K562 (cell line): ENCODE data around the gene TMEM237. TPM values are rescaled to one million over a fixed set of nuclear protein-coding genes. Genes with fewer than 3 reads are reported as not detected.

Experiments used
- ATAC-seq: fragments of 200-7000 bp; cut with Tn5 transposase; 3 replicates; pipeline ENCODE4 v1.9.1; 2020; ENCODE audit warnings: moderate library complexity
- BruUV-seq: library from RNA; stranded (reverse); fragments of 400-500 nt; replicated peaks from 2 replicates; lab custom pipeline; 2021; lab: Mats Ljungman, UMichigan
- CTCF ChIA-PET: fragments of 300-600 bp; formaldehyde crosslinking; extraction: SDS; loops from one replicate; lab custom pipeline; 2021; ENCODE audit warnings: low intra/inter-chr PET ratio; lab: Yijun Ruan, JAX
- POLR2A ChIA-PET: fragments of 300-600, 350-650 bp; sonication (Branson Sonifier 250); formaldehyde crosslinking; extraction: SDS; loops from one replicate; lab custom pipeline; 2021; ENCODE audit warnings: antibody characterized with exemption, inconsistent platforms; lab: Yijun Ruan, JAX
- DNase-seq, 4 experiments: peaks; one replicate each; pipeline versions ENCODE4 v3.0.0 to v3.0.0-alpha.2; 2011 to 2018; ENCODE audit warnings: low spot score in 3 of 4, mixed read lengths in 3 of 4; ENCODE audit errors: extremely low read depth in 1 of 4
- FAIRE-seq: peaks from 2 replicates; lab custom pipeline; 2011; peaks lifted over from hg19 to GRCh38; lab: Jason Lieb, UNC
- H2AFZ ChIP-seq: 2 replicates; pipeline ENCODE4 v1.6.0; 2011; ENCODE audit warnings: low read depth, low read length, control low read depth, inconsistent platforms
- H3K27ac ChIP-seq: fragments of 200-600 bp; 3 replicates; pipeline ENCODE4 v1.8.0; 2011; ENCODE audit warnings: low read depth, mild to moderate bottlenecking, control low read depth, inconsistent platforms, low read length, moderate library complexity, mixed read lengths; ENCODE audit errors: extremely low read depth
- H3K27me3 ChIP-seq, 2 experiments: fragments of 300-600 bp in 1 of 2; 2 replicates in 1 of 2; 3 replicates in 1 of 2; pipeline versions ENCODE4 v1.6.0 to v1.8.0; 2011; ENCODE audit warnings: inconsistent platforms in 2 of 2, low read length in 2 of 2, mild to moderate bottlenecking in 1 of 2, mixed read lengths in 1 of 2, moderate library complexity in 1 of 2; ENCODE audit not compliant: control insufficient read depth in 2 of 2, insufficient read depth in 2 of 2
- H3K36me3 ChIP-seq: fragments of 300-600 bp; 3 replicates; pipeline ENCODE4 v1.8.0; 2011; ENCODE audit warnings: mild to moderate bottlenecking, low read length, inconsistent platforms; ENCODE audit not compliant: control insufficient read depth, insufficient read depth
- H3K4me1 ChIP-seq, 2 experiments: fragments of 200-600 bp in 1 of 2; replicated peaks in 1 of 2; 2 replicates in 1 of 2; 3 replicates in 1 of 2; pipeline versions ENCODE4 v1.5.1 to v1.8.0; 2011; ENCODE audit warnings: inconsistent platforms in 2 of 2, low read length in 2 of 2, mild to moderate bottlenecking in 1 of 2, mixed read lengths in 1 of 2, moderate library complexity in 1 of 2; ENCODE audit not compliant: control insufficient read depth in 2 of 2, insufficient read depth in 2 of 2
- H3K4me2 ChIP-seq: 2 replicates; pipeline ENCODE4 v1.6.1; 2011; ENCODE audit warnings: low read length, control low read depth, inconsistent platforms, mixed read lengths; ENCODE audit not compliant: insufficient read depth
- H3K4me3 ChIP-seq: fragments of 200-600 bp; sonication (generic), shearing (Covaris generic); 2 replicates; pipeline ENCODE4 v1.5.1; 2016; ENCODE audit warnings: control low read depth, inconsistent platforms
- H3K79me2 ChIP-seq: fragments of 200-600 bp; 3 replicates; pipeline ENCODE4 v1.8.0; 2011; ENCODE audit warnings: low read length, inconsistent platforms; ENCODE audit not compliant: control insufficient read depth, insufficient read depth
- H3K9ac ChIP-seq, 2 experiments: 2 replicates each; pipeline versions ENCODE4 v1.6.0 to v1.6.1; 2011; ENCODE audit warnings: low read depth in 2 of 2, low read length in 2 of 2, control low read depth in 1 of 2, inconsistent platforms in 1 of 2, mild to moderate bottlenecking in 1 of 2, mixed read lengths in 1 of 2; ENCODE audit not compliant: insufficient read depth in 1 of 2
- H3K9me1 ChIP-seq: one replicate; pipeline ENCODE4 v1.6.0; 2011; ENCODE audit warnings: inconsistent platforms, mild to moderate bottlenecking, low read length, moderate library complexity; ENCODE audit not compliant: control insufficient read depth, insufficient read depth
- H3K9me3 ChIP-seq: replicated peaks from 2 replicates; pipeline ENCODE4 v1.5.1; 2011; ENCODE audit warnings: low read depth, low read length, inconsistent platforms; ENCODE audit not compliant: control insufficient read depth, insufficient read depth
- H4K20me1 ChIP-seq: replicated peaks from 2 replicates; pipeline ENCODE4 v1.6.1; 2011; ENCODE audit warnings: low read length, inconsistent platforms, mixed read lengths; ENCODE audit not compliant: control insufficient read depth, insufficient read depth
- GATA2 ChIP-seq: sonication (generic); formaldehyde crosslinking; IDR thresholded peaks from 2 replicates; pipeline ENCODE4 v1.4.0; 2020; ENCODE audit warnings: mild to moderate bottlenecking, missing genetic modification reagents
- GATAD2B ChIP-seq: fragments of 450-650 bp; IDR thresholded peaks from 2 replicates; pipeline ENCODE4 v1.6.1; 2017; ENCODE audit warnings: mild to moderate bottlenecking, borderline replicate concordance
- HDAC8 ChIP-seq: fragments of 450-650 bp; IDR thresholded peaks from 2 replicates; pipeline ENCODE4 v1.6.1; 2016; ENCODE audit warnings: mild to moderate bottlenecking, missing genetic modification characterization, moderate library complexity, missing compliant biosample characterization
- NUFIP1 ChIP-seq: fragments of 450-650 bp; IDR thresholded peaks from 2 replicates; pipeline ENCODE4 v1.6.1; 2018; ENCODE audit not compliant: partially characterized antibody
- POLR2G ChIP-seq: fragments of 200-400 bp; formaldehyde crosslinking; IDR thresholded peaks from 2 replicates; pipeline ENCODE4 v1.6.1; 2017; ENCODE audit warnings: low read depth, mild to moderate bottlenecking, antibody characterized with exemption, low read length, moderate library complexity
- RAD51 ChIP-seq: fragments of 450-650 bp; IDR thresholded peaks from 2 replicates; pipeline ENCODE4 v1.7.1; 2016; ENCODE audit warnings: low read depth, mild to moderate bottlenecking, borderline replicate concordance
- SLC30A9 ChIP-seq: fragments of 250-450 bp; sonication (Bioruptor Pico); IDR thresholded peaks from 2 replicates; pipeline ENCODE4 v1.8.0; 2022; ENCODE audit warnings: mild to moderate bottlenecking, moderate library complexity
- SREBF1 ChIP-seq: fragments of 150-350 bp; IDR thresholded peaks from 2 replicates; pipeline ENCODE4 v1.6.1; 2014; ENCODE audit warnings: antibody characterized with exemption, low read depth, low read length, borderline replicate concordance
- ZFP36 ChIP-seq: fragments of 150-350 bp; IDR thresholded peaks from 2 replicates; pipeline ENCODE4 v1.6.1; 2018; ENCODE audit warnings: low read length, low read depth; ENCODE audit not compliant: partially characterized antibody
- ZNF175 ChIP-seq: fragments of 200-800 bp; sonication (Bioruptor generic); IDR thresholded peaks from 2 replicates; pipeline ENCODE4 v1.6.1; 2016; ENCODE audit warnings: low read depth, mild to moderate bottlenecking, missing genetic modification characterization, missing compliant biosample characterization
- ZNF311 ChIP-seq: fragments of 250-450 bp; sonication (Bioruptor Pico); IDR thresholded peaks from 2 replicates; pipeline ENCODE4 v1.4.0; 2020; ENCODE audit warnings: mild to moderate bottlenecking, moderate library complexity
- ZNF507 ChIP-seq: conservative IDR thresholded peaks from 2 replicates; pipeline ENCODE4 v1.6.1; 2017; ENCODE audit warnings: missing genetic modification characterization, missing compliant biosample characterization
- WGBS: fragments of 100-300 bp; shearing (Covaris generic); methylation state at CpG from one replicate; pipeline ENCODE4 v1.1.6; 2016; ENCODE audit warnings: low coverage, mixed read lengths; ENCODE audit not compliant: insufficient coverage; ENCODE audit errors: missing lambda C conversion rate; 5-methylcytosine and 5-hydroxymethylcytosine counted together
- in situ Hi-C: fragments of 300-500 bp; cut with MboI; formaldehyde crosslinking; loops from 4 replicates; pipeline ENCODE4 v1.15.0; 2018; ENCODE audit warnings: inconsistent platforms, mixed read lengths
- intact Hi-C: fragments of 100-400 bp; cut with micrococcal nuclease; formaldehyde crosslinking; loops from 2 replicates; pipeline ENCODE4 v1.14.2; 2022
- polyA plus RNA-seq, 8 experiments: library from polyadenylated mRNA; depleted of rRNA in 4 of 8; stranded (reverse) in 5 of 8; unstranded in 3 of 8; fragments of >200 nt; fragmentation: Nextera tagmentation in 2 of 8; fragmentation: Illumina TruSeq in 1 of 8; extraction: Ambion mirVana in 2 of 8; extraction: Trizol in 1 of 8; gene quantifications; 2 replicates each; pipeline versions ENCODE4 v1.2.1 to v1.2.3, GENCODE V29; 2011 to 2014; ENCODE audit warnings: inconsistent platforms in 1 of 8, missing spikeins in 1 of 8
- total RNA-seq, 7 experiments: library from RNA; depleted of rRNA in 6 of 7; stranded (reverse); fragments of >200 nt in 6 of 7; fragmentation: Illumina TruSeq in 2 of 7; extraction: Trizol in 2 of 7; gene quantifications; 2 replicates each; pipeline versions ENCODE4 v1.2.1 to v1.2.3, GENCODE V29; 2011 to 2021; ENCODE audit warnings: low replicate concordance in 1 of 7
- TF ChIP-seq, protein P1 (sequence below): sonication (generic); formaldehyde crosslinking; IDR thresholded peaks from 2 replicates; pipeline ENCODE4 v1.8.1; 2023; ENCODE audit warnings: mild to moderate bottlenecking, missing genetic modification reagents

TMEM237 gene
- total and polyA plus RNA-seq, 9 of the 15 experiments (the other 6 are each of a cell fraction or from before 2014, with no cell fraction given), result 6.2 to 25.6 (median 17.9) TPM

DNA sequence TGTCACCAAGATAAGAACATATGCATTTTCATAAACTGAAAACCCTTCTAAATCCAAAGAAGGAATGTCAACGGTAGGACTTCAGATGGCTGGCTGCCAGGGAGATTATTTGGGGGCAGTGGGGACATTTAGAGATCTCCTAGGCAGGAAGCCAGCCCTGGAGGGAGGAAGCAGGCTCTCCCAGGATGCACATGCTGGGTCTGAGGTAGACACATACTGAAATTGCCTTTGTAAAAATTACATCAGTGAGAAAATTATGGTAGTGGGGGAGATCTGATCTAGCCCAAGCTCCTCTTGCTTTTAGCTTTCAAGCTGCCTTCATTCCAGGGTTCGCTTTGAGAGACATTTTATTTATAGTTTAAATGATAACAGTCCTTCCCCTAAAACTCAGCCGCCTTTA lies 31.0 kb upstream of the TMEM237 start:
- CTCF ChIA-PET, result no interaction called here
- Histone ChIP-seq H3K9me3 (no peaks in the 10 kb centered on the region), H4K20me1 (no peaks in the 10 kb centered on the region), H3K4me1 (no peaks in the 10 kb centered on the region), H3K4me2 (no peak overlapping the region), H3K9ac (no peak overlapping the region), H3K27me3 (peaks cover 0 to 12% of the 10 kb centered on the region in 2 experiments; a peak in 1 of 5 replicates), H3K79me2 (no peaks in the 10 kb centered on the region), H3K4me3 (no peak overlapping the region), H3K27ac (no peak overlapping the region), H3K9me1 (no peaks in the 10 kb centered on the region), H2AFZ (no peak overlapping the region), H3K36me3 (no peaks in the 10 kb centered on the region)
- 0% methylated on average over 3 of the region's 3 CpGs for WGBS
- ATAC-seq (no peak), DNase-seq (no peak), FAIRE-seq (no peak)
- POLR2A ChIA-PET, result interaction anchor here (0.5 kb wide), 1 partner anchor 19 kb away, joined by 3 read pairs; no protein-coding TSS in a partner anchor
- BruUV-seq, result no TSS peak
- intact Hi-C loops, result no loop called here
- in situ Hi-C loops, result no loop called here
- no peak for TF ChIP-seq RAD51

DNA sequence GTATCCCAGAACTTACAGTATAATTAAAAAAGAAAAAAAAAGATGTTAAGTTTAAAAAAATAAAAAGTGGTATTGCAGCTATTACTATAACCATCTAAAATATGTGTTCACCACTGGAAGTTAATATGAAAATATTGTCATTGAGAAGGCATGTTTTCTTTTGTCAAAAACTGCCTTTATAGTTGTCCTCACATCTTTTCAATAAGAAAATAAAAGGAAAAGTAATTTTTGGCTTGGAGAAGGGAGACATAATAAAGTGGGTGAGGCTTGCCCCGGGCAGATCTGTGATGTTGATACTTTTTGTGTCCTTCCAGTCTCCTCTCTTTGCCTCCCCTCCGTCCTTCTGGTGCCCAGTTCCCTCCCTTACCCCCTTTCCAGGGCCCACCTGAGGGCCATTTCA lies 30.2 kb upstream of the TMEM237 start:
- Histone ChIP-seq H3K27ac (no peak overlapping the region), H4K20me1 (no peaks in the 10 kb centered on the region), H3K9me1 (no peaks in the 10 kb centered on the region), H3K4me1 (no peaks in the 10 kb centered on the region), H3K27me3 (peaks cover 0 to 12% of the 10 kb centered on the region in 2 experiments; a peak in 1 of 5 replicates), H3K4me2 (no peak overlapping the region), H3K4me3 (no peak overlapping the region), H3K36me3 (no peaks in the 10 kb centered on the region), H3K9ac (no peak overlapping the region), H3K79me2 (no peaks in the 10 kb centered on the region), H2AFZ (no peak overlapping the region), H3K9me3 (no peaks in the 10 kb centered on the region)
- DNase-seq (no peak), FAIRE-seq (no peak), ATAC-seq (no peak)
- ChIA-PET POLR2A (no interaction called here), CTCF (no interaction called here)
- intact Hi-C loops (no loop called here), in situ Hi-C loops (no loop called here)
- no TSS peak for BruUV-seq
- whole genome bisulfite sequencing, result 0% methylated on average over 1 of the region's 2 CpGs
- TF ChIP-seq ZNF175 (CRISPR knock-in tag) (no peak), SREBF1 (no peak), GATAD2B (no peak), ZNF507 (no peak), ZFP36 (no peak), SLC30A9 (CRISPR knock-in tag) (no peak), HDAC8 (tag) (no peak), GATA2 (CRISPR knock-in tag) (no peak), NUFIP1 (no peak), ZNF311 (no peak), POLR2G (no peak)
- TF ChIP-seq, protein P1, sequence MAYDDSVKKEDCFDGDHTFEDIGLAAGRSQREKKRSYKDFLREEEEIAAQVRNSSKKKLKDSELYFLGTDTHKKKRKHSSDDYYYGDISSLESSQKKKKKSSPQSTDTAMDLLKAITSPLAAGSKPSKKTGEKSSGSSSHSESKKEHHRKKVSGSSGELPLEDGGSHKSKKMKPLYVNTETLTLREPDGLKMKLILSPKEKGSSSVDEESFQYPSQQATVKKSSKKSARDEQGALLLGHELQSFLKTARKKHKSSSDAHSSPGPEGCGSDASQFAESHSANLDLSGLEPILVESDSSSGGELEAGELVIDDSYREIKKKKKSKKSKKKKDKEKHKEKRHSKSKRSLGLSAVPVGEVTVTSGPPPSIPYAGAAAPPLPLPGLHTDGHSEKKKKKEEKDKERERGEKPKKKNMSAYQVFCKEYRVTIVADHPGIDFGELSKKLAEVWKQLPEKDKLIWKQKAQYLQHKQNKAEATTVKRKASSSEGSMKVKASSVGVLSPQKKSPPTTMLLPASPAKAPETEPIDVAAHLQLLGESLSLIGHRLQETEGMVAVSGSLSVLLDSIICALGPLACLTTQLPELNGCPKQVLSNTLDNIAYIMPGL, result no peak
